ENCODE data around the gene VTN.

VTN gene

DNA sequence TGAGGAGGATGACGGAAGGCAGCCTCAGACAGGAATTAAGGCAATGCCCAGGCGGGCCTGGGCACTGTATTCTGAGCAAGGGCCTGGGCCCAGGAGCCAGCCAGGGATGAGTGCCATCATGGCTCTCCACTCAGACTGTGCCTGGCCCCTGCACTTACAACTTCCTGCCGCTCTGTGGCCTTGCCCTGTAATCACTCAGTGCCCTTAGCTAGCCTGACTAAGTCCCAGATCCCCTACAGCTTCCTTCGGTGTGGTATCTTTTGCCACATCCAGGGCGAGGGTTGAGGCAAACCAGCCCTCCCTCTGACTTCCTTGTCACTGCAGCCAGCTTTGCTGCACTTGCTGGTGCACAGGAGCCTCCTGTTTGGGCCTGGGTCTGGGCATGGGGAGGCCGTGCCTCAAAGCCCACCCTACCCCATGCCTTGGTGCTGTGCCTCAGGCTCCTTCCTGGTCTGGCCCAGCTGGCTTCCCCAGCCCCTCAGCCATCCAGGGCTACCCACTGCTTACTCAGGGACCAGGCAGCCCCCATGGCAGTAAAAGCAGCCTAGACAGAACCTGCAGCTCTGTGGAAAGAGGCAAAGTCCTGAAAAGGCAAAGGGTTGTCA, 26.6 kb upstream of the VTN start:
- DNase-seq, result no peak

DNA sequence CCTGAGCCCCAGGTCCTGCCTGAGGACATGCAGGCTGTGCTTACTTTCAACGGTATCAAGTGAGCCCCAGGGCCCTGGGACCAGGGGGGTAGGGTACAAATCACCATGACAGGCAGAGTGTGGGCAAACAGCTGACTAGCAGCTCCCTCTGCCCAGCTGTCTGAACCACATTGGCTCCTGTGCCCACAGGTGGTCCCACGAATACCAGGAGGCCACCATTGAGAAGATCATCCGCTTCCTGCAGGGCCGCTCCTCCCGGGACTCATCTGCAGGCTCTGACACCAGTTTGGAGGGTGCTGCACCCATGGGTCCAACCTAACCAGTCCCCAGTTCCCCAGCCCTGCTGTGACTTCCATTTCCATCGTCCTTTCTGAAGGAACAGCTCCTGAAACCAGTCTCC, 25.9 kb upstream of the VTN start:
- no peak for DNase-seq

DNA sequence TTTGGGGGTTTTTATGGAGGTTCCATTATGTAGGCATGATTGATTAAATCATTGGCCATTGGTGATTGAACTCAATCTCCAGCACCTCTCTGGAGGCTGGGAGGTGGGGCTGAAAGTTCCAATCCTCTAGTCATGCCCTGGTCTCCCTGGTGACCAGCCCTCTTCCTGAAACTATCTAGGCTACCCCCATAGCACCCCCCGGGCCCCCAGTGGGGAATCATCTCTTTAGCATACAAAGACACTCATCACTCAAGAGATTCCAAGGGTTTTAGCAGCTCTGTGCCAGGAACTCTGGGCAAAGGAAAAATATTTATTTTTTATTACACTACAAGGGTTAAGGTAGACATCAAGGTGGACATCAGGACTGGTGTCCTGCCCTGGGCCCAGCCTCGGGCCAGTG, 25.3 kb upstream of the VTN start:
- no peak for DNase-seq

DNA sequence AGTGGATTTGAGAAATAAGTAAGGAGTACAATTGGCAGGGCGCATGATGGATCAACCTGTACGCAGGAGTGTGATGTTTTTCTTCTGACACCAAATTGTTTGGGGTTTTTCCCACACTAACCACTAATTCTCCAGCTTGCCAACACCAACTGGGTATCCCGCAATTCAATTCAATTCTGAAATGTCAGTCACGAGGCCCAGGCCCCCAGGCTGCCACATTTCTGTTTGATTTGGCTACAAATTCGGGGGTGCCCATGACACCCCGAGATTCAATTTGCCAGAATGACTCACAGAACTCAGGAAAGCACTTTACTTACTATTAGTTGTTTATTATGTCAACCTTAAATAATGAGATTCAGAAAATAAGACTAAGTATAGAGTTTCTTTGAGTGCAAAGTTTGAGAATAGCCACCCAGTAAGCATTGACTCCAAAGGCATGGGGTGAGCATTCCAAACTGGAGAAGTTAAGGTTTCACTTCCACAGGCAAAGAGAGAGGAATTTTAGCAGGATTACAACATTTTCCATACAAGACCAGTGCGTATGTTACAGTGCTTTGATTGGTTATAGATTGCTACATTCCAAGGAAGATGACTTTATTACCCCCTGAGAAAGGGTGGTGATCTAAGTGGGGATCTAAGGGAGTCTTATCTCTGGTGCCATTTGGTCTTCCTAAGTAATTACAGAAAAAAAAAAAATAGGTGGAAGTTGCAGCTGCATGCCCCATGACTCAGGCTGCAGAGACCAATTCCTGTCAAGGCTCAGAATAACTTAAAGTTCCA, 24.4 kb upstream of the VTN start:
- DNase-seq, result no peak

- DNase-seq, result no peak
These were observed 22.4 kb upstream of the VTN start for GRCh38 chr17:28392491-28392890.

GRCh38 chr17:28391401-28391800, 21.3 kb upstream of the VTN start:
- no peak for DNase-seq

GRCh38 chr17:28390984-28391383, 20.9 kb upstream of the VTN start:
- DNase-seq, result no peak

DNA sequence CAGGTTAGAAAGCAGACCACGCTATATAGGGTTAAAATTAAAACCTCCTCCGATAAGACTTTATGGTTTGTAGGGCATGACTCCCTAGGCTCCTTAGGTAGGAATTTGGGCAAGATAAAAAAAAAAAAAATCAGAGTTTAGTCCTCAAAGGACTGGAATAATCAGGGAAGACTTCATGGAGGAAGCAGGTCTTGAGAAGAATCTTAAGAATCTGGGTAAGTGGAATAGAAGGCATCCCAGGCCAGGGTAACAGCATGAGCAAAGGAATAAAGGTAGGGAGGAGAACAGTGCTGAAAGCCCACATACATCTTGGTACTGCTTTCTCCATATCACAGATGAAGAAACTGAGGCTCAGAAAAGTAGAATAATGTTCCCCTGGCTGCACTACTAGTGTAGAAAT, 20.5 kb upstream of the VTN start:
- DNase-seq, result no peak

DNA sequence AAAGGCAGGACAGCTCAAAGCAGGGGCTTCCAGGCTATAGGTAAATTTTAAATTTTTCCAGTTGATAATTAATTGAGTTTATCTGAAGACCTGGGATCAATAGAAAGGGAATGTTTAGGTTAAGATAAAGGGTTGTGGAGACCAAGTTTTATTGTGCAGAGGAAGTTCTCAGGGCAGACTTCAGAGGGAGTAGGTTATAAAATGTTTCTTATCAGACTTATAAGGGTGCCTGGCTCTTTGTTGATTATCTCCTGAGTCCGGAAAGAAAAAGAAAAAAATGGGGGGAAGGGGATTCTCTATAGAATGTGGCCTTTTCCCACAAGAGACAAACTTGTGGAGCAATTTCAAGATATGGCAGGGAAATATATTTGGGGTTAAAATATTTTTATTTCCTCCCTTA, 20.0 kb upstream of the VTN start:
- DNase-seq, result no peak

- DNase-seq, result no peak
These were observed 18.0 kb upstream of the VTN start for GRCh38 chr17:28388106-28388505.

DNA sequence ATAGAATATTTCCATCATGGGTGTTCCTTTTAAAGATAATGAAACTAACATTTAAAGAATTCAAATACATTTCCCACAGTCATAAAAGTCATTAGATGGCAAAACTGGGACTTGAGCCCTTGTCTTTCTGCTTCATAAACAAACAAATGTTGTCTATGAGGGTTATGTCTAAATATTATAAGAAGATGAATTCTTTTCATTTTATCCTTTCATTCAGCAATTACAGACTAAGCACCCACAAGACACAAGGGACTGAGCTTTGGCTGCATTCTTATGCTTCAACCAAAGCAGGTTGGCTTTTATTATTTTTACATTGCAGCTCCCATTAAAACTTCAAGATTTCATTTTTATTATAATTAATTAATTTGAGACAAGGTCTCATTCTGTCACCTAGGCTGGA, 16.3 kb upstream of the VTN start:
- DNase-seq, result no peak

DNA sequence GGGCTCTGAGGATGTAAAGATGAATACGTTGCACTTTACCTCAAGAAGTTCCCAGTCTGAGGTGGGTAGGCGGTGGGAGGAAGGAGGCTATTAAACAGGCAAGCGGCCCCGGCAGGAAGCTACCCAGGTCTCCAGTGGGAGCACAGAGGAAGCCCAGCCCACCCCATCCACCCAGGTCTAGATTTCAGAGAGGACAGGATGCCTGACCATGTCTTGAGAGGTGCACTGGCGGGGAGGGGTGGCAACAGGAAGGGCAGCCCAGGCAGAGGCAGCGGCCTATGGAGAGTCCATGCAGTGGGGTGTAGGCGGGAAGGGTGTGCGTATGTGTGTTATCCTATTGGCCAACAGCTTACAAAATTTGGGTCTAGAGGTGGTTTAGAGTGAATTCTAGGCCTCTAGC, 15.3 kb upstream of the VTN start:
- no peak for DNase-seq

DNA sequence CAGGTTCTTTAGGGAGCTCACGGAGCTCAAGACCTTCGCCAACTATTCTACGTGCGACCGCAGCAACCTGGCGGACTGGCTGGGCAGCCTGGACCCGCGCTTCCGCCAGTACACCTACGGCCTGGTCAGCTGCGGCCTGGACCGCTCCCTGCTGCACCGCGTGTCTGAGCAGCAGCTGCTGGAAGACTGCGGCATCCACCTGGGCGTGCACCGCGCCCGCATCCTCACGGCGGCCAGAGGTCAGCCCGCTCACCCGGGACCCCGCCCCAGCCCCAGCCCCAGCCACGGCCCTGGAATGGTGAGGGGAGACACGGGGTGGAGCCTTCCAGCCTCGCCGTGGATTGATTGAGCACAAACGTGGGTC, 14.9 kb upstream of the VTN start:
- no peak for DNase-seq

DNA sequence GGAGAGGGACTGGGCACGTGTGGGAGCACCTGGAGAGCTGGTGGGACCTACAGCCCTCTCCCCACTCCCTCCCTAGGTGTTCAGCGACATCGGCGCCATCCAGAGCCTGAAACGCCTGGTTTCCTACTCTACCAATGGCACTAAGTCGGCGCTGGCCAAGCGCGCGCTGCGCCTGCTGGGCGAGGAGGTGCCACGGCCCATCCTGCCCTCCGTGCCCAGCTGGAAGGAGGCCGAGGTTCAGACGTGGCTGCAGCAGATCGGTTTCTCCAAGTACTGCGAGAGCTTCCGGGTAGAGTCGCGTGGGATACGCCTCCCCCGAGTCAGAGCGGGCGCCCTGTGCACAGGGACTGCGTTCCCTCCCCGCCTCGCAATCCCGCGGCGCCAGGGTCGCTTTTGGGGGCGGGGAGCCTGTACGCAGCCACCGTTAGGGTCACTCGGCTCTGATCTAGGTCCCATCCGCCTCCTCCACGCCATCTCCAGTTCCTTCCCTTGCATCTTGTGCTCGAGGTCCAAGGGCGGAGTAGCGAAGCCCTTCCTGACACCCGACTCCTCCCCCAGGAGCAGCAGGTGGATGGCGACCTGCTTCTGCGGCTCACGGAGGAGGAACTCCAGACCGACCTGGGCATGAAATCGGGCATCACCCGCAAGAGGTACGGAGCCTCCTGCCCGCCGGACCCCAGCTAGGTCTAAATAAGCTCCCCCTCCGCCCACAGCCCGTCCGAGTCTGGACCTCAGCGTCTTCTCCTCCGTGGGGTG, 14.4 kb upstream of the VTN start:
- peak in 10 of 51 donors; percentile 11 to 49 (median 28) for DNase-seq

DNA sequence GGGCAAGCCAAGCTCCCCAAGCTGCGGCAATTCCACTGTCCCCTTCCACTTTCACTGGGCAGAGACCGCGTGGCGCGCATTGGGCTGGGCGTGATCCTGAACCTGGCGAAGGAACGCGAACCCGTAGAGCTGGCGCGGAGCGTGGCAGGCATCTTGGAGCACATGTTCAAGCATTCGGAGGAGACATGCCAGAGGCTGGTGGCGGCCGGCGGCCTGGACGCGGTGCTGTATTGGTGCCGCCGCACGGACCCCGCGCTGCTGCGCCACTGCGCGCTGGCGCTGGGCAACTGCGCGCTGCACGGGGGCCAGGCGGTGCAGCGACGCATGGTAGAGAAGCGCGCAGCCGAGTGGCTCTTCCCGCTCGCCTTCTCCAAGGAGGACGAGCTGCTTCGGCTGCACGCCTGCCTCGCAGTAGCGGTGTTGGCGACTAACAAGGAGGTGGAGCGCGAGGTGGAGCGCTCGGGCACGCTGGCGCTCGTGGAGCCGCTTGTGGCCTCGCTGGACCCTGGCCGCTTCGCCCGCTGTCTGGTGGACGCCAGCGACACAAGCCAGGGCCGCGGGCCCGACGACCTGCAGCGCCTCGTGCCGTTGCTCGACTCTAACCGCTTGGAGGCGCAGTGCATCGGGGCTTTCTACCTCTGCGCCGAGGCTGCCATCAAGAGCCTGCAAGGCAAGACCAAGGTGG, 11.2 kb upstream of the VTN start:
- peak in 18 of 51 donors; percentile 10 to 56 (median 32) for DNase-seq

GRCh38 chr17:28379814-28380801, 10.0 kb upstream of the VTN start:
- DNase-seq, result no peak

GRCh38 chr17:28372945-28373274, 2.8 kb upstream of the VTN start:
- no peak for DNase-seq

GRCh38 chr17:28372203-28372944, 2.3 kb upstream of the VTN start:
- peak in 12 of 51 donors; percentile 9 to 61 (median 36) for DNase-seq

DNA sequence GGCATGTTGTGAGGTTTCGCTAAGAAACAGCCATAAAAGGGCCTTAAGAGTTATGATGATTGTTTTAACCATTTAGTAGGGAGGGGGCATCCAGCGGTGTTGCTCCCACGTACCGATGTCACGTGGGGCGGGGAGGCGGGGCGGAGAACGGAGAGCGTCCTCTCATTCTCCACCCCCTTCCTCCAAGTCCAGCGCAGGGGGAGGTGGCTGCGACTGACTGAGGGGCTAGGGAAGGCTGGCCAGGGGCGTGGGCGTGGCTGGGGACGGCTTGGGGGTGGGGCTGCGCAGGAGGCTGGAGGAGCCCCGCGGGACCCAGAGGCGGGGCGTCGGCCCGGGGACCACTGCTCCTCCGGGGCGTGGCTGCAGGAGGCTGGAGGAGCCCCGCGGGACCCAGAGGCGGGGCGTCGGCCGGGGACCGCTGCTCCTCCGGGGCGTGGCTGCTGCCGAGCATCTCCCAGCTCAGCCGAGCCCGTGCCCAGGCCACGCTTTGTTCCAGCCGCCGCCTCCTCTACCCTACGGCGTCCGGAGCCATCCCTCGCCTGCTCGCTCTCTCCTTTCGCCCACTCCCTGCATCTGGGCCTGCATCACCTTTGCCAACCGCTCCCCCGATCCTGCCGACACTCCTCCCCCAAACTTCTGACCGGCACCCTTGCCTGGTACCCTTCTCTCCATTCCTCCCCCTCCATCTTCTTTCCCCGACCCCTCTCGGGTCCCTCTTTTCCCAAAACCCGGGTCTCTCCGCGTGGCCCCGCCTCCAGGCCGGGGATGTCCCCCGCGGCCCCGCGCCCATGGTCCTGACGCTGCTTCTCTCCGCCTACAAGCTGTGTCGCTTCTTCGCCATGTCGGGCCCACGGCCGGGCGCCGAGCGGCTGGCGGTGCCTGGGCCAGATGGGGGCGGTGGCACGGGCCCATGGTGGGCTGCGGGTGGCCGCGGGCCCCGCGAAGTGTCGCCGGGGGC, 1.4 kb upstream of the VTN start, which contains the start of gene SARM1:
SARM1 (plus strand) TSS at position 450 of the 958 bp plus-strand sequence; CDS start at position 789, 339 bp downstream.
- peak in 50 of 51 donors; percentile 12 to 87 (median 67) for DNase-seq
